GM19043 (cell line): ENCODE results near the gene DGCR8.

Experiments
- ATAC-seq: cut with Tn5 transposase; IDR thresholded peaks from one replicate; pipeline ENCODE4 v1.9.1; 2021; ENCODE audit warnings: low read depth; ENCODE audit not compliant: unreplicated experiment

The DGCR8 gene

DNA sequence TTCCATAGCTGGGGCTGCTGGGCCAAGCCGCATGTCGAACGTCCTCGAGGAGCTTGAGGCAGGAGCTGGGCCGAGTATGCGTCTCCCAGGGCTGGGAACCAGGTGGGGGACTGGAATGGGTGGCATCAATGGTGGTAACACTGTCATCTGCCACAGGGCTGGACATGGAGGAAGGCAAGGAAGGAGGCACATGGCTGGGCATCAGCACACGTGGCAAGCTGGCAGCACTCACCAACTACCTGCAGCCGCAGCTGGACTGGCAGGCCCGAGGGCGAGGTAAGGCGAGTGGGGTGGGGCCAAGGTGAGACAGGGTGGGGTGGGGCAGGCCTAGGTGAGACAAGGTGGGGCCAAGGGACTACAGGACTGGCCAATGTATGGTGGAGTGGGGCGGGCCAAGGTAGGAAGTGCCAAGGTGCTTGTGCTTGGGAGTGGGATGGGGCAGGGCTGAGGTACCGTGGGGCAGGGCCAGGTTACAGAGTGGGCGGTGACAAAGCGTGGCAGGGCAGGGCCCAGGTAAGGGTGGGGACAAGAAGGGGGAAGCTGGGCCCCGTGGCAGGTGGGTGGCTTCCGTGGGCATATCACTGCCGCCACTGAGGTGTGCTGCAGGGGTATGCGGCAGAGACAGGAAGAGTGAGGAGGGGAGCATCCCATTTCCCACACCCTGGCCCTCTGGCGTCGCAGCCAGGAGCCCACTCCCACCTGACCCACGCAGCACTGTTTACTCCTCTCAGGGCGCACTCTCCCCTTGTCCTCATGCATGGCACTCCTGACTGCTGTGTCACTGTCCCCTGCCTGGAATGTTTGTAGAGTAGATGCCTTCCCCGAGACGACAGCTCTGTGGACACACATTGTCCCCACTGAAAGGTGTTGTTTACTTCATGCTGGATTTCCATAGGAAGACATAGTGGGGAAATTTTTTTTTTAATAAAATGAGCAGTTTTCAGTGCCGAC lies 27.5 kb upstream of the DGCR8 start:
- no peak for ATAC-seq

DNA sequence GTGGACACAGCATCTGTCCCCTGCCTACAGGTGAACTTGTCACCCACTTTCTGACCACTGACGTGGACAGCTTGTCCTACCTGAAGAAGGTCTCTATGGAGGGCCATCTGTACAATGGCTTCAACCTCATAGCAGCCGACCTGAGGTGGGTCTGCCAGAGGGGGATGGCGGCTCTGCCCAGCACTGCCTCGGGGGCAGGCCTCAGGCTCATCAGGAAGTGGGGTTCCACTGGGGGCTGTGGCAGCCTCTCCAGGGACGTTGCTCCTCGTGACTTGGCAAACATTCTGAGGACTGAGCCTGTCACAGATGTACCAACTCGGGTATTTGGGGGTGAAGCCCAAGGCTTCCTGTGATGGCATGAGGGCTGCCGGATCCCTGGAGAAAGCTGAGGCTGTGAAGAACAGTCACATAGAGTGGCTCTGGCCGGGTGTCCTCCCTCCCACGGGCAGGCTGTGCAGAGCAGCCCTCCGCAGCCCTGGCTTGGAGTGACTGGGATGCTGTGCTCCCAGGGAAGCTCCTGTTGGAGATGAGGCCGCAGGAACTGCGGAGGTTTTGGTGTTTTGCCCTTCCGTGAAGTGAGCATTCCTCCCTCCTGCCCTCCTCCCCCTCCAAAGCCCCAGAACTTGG lies 26.5 kb upstream of the DGCR8 start:
- ATAC-seq, result no peak

DNA sequence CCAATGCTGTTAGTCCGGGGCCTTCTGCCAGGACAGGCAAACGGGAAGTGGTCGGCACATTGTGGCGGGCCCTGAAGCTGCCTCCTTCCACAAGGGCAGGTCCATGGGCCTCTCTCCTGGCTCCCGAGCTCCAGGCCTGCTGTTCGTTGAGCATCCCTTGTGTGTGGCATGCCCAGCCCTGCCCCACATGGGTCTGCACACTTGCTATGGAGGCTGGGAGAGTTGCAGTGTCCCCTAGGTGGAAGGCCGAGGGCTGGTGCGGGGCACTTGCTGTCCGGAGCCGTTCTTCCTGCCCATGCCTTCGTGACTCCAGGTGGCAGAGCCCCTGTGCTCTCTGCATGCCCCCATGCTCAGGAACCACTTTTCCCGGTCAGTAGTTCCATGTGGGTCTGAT lies 26.0 kb upstream of the DGCR8 start:
- ATAC-seq, result no peak

DNA sequence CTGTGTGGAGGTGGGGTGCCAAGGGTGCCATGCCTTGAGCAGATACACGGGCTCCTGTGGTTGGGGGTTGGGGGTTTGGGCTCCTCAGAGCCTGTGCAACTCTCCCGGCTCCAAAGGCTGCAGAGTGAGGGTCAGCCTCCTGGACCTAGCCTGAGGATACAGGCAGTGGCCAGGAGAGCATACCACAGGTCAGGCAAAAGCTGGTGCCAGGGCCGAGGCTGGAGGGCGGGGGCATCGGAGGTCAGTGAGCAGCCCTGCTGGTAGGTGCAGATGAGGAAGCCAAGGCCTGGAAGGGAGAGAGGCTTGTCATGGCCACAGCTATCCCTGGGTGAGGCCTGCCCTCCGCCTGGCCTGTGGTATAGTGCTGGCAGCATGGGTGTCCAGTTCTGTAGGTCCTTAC lies 25.6 kb upstream of the DGCR8 start:
- ATAC-seq, result no peak

DNA sequence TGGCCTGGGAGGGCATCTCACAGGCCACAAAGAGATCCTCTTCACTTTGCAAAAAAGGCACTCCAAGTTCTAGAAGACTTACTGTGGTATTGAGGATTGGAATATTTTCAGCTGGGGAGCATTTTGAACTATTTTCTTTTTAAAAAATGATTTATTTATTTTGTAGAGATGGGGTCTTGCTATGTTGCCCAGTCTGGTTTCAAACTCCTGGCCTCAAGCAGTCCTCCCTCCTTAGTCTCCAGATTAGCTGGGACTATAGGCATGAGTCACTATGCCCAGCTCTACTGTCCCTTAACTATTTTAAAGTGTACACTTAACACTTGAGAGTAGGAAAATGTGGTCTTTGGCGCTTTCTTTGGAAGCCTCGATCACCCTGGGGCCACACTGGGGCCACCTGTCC lies 24.9 kb upstream of the DGCR8 start:
- no peak for ATAC-seq

DNA sequence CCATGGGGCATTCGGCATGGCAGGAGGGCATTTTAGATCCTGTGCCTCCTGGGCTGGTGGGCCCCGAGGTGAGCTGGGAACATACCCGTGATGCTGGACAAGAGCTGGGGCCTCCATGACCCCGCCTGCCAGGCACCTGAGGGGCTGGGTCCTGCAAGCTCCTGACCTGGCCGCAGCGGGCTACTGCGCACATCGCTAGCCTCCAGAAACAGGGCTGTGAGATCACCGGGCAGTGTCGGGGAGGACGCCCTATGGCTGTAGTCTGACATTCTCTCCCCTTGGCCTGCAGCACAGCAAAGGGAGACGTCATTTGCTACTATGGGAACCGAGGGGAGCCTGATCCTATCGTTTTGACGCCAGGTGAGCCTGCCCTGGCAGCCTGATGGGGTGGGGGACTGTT lies 24.4 kb upstream of the DGCR8 start:
- no peak for ATAC-seq

DNA sequence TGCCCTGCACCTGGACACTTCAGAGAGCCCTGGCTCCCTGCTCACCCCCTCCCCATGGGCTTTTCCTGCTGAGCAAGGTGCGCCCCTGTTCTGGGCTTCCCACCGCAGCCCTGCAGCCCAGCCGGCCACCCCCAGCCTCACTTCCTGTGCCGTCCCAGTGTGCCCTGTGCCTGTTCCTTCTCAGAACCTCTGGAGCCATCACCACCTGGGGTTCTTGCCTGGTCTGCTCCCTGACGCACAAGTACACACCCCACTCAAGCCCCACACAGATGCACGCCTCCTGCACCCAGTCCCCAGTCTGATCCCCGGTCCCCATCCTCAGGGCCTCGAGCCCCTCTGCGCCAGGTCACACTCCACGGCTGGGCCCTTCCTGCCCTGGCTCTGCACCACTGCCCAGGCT lies 23.9 kb upstream of the DGCR8 start:
- no peak for ATAC-seq

DNA sequence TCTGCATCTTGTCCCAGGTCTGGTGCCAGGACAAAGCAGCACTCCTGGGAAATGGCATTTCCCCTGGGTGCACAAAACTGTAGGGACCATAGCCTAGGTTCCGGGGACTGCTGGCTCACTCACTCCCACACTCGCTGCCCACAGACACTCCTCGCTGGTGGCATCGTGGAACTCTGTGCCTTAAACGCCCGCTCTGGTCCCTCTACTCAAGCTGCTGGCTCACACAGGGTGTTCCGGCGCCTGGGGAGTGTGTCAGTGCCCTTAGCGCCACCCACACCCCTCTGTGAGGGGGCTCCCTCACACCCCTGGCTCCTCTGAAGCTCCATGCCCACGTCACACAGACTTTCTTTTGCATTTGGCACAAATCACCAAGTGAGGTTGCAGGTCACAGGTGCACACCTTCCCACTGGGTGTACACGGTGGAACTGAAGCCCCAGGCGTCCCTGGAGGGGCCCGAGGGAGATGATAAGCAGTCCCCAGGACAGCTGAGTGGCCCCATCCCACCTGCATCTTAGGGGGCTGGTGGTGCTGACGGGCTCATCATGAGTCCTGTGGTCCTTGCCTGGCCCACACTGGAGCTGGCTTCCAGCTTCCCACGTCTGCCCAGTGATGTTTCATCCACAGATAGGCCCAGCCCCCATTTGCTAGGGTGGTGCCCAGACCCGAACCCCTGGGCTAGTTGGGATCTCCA lies 23.2 kb upstream of the DGCR8 start:
- no peak for ATAC-seq

DNA sequence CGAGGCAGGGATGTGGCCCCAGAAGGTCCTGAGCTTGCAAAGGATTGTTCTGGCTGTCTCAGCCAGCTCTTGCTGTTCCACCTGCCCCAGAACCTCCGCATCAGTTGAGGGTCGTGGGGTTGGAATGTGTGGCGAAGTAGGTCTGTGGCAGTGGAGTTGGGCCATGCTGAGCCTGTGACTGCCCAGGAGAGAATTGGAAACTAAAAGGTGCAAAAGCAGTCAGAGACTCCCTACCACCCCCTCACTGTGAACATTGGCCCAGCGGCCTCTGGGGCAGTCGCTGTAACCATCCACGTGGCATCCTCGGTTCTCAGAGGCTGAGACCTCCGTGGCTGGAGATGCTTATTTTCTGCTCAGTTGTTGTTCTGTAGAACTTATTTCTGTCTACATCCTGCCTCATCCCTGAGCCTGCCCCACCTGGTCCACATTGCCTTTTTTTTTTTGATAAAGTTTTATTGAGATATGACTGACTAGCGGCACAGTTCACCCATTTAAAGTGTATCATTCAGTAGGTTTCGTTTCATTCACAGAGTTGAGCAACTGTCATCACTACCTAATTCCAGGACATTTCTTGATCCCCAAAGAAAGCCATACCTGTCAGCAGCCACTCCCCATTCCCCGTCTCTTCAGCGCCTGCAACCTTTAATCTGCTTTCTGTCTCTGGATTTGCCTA lies 22.3 kb upstream of the DGCR8 start:
- no peak for ATAC-seq

DNA sequence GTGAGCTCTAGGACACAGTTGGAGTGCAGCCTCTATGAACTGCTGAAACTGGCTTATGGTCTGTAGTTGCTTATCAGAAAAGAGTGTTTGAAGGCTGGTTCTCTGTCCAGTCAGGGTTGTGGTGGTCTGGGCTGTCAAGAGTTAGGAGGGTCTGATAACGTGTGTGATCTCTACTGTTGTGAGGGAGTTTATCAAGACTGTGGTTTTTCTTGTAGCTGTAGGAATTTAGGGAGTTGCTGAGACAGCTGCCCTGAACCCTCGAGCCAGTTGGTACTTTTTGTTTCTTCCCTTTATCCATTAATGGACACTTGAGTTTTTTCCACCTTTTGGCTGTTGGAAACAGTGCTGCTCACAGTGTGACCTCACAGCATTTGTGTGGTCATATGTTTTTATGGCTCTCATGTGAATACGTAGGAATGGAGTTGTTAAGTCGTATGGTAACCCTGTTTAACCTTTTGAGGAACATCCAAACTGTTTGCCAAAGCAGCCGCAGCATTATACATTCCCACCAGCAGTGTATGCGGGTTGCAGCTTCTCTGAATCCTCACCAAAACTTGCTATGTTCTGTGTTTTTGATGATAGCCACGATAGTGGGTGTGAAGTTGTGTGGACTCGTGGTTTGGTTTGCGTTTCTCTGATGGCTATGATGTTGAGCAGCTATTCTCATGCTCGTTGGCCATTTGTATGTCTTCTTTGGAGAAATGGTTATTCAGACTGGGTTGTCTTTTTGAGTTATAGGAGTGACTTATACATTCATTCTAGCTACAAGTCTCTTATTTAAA lies 20.9 kb upstream of the DGCR8 start:
- ATAC-seq, result no peak

DNA sequence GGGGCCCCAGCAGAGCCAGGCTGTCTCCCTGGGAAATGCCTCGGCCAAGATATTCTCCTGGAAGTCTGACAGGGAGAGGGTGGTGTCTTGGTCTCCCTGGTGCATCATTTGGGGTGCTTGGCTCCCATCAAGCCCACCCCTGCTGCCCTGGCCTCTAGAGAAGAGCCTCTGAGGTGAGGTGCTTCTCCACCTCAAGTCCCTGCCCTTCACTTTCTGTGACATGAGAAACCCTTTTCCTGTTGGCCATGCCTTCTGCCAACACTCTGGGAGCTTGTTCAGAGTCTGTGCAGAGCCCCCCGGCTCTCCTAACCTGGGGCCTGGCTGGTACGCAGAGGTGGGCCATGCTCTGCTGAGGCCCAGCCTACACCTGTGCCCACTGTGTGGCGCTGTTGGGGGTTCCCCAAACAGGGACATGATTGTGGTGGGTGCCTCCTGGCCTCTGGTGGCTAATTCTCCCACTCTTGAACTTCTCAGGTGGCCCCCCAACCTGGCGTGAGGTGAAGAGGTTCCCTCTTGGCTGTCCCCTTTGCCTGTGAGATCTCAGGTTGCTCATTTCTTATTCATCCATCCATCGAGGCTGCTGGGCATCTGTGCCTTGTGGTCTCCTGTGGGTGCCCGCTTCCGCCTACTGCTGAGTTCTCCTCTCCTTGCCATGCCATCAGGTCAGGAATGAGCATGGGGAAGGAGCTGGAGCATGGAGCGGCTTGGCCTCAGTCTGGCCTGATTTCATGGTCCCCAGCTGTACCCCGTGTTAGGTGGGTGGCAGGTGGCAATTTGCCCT lies 19.2 kb upstream of the DGCR8 start:
- ATAC-seq, result no peak

DNA sequence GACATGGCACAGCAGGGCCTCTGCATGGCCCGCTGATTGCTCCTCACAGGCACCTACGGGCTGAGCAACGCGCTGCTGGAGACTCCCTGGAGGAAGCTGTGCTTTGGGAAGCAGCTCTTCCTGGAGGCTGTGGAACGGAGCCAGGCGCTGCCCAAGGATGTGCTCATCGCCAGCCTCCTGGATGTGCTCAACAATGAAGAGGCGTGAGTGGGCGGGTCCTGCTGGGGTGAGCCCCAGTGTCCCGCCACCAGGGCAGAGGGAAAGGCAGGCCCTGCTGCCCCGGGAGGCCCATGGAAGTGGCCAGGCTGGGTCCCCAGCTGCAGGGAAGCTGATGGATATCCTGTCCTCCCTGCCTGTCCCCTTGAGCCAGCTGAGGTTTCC lies 18.6 kb upstream of the DGCR8 start:
- no peak for ATAC-seq

DNA sequence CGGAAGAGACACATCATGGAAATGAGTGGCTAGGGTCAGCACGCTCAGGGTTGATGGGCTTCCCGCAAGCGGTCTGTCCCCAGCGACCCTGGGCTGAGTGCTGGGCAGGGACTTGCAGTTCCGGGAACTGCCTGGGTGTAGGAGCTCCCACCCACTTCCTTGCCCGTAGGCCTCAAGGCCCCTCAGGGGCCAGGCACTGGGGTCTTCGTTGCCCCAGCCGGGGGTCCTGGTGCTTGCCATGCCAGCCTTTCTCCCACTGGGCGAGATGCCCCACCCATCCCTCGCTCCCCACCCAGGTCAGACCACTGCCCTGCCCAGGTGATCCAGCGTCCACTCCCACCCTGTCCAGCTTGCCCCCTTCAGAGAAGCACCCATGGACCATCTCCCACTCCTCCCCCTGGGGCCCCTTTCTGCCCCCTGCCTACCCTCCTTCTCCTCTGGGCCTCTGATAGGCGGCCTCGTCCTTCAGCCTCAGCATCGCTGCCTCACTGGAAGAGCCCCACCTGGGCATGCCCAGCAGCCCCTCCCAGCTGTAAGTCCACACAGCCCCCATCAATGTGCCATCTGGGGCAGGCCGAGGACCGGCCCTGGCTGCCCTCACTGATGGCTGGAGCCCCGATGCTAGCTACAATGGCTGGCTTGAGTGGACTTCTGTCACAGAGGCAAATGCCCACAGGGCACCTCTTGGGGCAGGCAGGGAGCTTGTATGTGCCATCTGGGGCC lies 17.8 kb upstream of the DGCR8 start:
- ATAC-seq, result no peak

DNA sequence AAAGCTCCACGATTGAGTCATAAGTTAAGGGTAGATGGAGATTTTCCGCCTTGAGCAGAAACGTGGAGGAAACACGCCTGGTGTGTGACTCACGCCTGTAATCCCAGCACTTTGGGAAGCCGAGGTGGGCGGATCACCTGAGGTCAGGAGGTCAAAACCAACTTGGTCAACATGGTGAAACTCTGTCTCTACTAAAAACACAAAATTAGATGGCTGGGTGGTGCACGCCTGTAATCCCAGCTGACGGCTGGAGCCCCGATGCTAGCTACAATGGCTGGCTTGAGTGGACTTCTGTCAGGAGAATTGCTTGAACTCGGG lies 17.3 kb upstream of the DGCR8 start:
- no peak for ATAC-seq

DNA sequence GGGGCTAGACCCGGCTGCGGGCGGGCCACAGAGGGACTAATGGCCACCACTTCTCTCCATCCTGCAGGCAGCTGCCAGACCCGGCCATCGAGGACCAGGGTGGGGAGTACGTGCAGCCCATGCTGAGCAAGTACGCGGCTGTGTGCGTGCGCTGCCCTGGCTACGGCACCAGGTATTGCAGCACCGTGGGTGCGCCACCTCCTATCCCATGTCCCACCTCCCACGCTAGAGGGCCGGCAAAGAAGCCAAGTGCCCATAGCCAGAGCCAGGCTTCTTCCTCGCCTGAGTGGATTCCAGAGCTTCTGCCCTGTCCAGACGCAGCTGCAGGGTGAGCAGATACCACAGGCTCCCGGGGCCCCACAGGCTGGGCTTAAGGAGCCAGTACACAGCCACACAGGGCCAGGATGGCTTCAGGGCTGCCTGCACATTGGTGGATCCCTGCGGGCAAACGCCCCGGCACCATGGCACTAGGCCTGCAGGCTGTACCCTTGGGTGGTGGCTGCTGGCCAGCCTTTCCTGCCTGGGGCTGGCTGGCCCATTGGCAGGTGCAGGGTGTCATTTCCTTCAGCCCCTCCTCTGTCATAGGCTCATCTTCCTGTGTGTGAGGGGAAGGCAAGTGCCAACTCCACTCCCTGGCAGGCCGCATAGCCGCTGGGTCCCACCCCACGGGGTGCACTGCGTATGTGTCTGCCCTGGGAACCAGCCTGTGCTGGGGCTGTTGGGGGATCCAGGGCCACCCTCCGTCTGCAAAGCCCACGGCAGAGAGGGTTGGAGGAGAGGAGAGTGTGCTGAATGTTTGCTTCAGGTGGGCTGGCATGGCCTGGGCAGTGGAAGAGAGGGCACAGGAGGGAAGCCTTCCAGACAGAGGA lies 16.5 kb upstream of the DGCR8 start:
- no peak for ATAC-seq

DNA sequence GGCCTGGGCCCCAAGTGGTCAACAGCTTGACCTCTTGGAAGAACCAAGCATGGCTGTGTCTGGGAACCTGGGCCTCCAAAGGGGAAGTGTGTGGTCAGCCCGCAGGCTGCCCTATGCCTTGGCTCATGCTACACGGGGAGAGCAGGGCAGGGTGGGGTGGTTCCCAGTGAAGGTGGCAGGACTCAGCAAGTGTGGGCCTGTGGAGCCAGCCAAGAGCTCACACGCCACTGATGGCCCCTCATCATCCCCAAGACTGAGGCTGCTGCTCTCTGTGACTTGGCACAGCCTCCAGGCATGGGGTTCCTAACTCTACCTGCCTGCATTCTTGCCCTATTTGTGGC lies 15.9 kb upstream of the DGCR8 start:
- ATAC-seq, result no peak

DNA sequence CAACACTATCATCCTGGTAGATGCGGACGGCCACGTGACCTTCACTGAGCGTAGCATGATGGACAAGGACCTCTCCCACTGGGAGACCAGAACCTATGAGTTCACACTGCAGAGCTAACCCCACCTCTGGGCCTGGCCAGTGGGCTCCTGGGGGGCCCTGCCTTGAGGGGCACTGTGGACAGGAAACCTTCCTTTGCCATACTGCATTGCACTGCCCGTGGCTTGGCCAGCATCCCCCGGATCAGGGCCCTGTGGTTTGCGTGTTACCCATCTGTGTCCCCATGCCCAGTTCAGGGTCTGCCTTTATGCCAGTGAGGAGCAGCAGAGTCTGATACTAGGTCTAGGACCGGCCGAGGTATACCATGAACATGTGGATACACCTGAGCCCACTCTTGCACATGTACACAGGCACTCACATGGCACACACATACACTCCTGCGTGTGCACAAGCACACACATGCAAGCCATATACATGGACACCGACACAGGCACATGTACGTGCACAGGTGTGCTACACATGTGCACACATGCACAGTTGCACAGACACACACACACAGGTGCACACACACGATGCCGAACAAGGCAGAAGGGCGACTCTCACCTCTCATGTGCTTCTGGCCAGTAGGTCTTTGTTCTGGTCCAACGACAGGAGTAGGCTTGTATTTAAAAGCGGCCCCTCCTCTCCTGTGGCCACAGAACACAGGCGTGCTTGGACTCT lies 15.3 kb upstream of the DGCR8 start:
- no peak for ATAC-seq
